CD4-positive, alpha-beta T cell treated with Interleukin-4 for 1 hour (primary cell): Measurements from ENCODE around the gene RAB17.
"Not testable (repeated sequence)": the region's sequence is repeated elsewhere in the genome, so short reads cannot be mapped to it uniquely, and the experiment has no call there.

ENCODE experiments used
- DNase-seq, 2 donors: peaks; one replicate each; pipeline ENCODE4 v3.0.0-alpha.2; 2020 to 2022

RAB17 gene

DNA sequence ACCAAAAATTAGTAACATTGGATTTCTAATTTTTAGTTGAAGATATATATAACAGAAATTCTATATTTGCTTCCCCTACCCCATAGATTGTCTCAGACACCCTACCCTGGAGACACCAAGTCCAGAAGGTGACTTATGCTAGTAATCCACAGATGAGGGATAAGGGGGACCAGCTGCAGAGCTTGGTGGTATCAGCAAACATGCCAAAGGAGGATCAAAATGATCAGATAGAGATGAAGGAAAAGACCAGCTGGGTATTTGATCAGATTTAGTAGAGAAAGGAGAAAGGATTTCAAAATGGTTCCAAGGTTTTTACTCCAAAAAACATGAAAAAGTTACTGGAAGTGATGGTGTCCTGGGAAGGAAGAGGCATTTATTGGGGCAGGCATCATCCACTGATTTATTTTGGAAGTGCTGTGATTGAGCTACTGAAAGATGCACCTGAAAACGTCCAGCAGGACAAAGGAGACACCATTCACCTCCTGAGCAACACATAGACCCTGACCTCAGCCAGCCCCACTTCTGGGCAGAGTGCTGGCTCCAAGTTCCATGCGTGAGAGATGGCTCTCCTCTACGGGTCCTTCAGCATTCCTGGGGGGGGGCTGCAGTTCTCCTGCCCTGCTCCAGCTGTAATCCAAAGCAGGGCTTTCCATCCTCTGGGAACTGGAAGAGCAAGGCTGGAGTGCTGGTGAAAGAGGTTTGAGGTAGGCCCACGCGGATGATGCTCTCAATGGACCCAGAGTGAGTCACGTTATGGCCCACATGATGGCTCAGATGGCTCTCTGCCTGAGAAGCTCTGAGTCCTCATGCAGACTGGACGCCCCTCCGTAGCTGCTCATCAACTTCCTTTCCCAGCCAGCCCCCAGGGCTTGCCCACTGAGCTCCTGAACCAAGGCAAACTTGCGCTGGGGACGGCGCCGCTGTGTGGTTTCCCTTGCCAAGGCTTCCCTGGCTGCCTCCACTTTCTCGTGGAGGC, 33.2 kb upstream of the RAB17 start:
- DNase-seq, result no peak

- no peak for DNase-seq
Observed at GRCh38 chr2:237618449-237618848, 27.9 kb upstream of the RAB17 start.

DNA sequence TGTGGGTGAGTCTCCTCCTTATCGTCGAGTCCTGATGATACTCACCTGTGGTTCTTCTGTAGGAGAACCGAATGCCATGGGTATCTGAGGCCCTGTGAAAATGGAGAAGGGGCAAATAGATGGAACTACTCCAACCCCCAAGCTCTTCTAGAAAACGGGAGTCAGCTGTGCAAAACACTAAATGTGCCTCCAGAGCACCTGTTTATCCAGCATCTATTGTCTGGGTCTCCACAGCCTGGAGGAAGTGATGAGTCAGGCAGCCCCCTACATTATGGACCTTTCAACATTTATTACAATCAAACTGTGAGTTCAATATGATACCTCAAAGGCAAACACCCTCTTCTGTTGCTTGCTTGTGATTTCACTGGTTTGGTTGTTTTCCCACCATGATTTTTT, 27.1 kb upstream of the RAB17 start:
- DNase-seq, result no peak

- no peak for DNase-seq
Observed at GRCh38 chr2:237616734-237617586, 26.4 kb upstream of the RAB17 start.

- no peak for DNase-seq
Observed at GRCh38 chr2:237616373-237616733, 25.8 kb upstream of the RAB17 start.

- no peak for DNase-seq
Observed at GRCh38 chr2:237615631-237616249, 25.2 kb upstream of the RAB17 start.

DNA sequence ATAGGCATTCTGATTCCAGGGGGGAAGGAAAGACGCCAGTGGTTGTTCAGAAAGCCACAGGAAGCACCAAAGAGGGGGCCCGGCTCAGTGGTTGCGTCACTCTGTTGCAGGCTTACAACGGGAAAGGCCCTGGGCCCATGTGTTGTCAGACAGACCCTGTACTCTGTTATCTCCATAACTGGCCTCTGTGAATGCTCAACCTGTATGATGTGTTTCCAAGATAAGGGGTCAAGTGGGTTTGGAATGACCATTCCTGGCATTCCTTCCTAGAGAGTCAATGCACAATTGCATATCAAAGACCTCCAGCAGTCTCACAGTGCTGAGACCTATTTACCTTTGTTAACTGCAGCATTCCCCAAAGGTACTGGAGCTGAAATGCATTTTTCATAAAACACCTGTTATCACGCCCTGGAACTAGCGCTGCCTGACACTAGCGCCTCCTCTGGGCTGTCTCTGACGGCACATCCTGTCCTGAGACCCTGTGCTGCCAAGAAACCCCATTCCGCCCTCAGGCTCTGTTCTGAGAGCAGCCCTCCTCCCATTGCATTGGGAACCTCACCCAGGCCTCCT, 23.7 kb upstream of the RAB17 start:
- no peak for DNase-seq

- no peak for DNase-seq
Observed at GRCh38 chr2:237613679-237614078, 23.1 kb upstream of the RAB17 start.

- no peak for DNase-seq
Observed at GRCh38 chr2:237612527-237613357, 22.2 kb upstream of the RAB17 start.

- DNase-seq, result not testable (repeated sequence)
Observed at GRCh38 chr2:237606522-237606921, 16.0 kb upstream of the RAB17 start.

GRCh38 chr2:237604960-237605359, 14.4 kb upstream of the RAB17 start:
- no peak for DNase-seq

DNA sequence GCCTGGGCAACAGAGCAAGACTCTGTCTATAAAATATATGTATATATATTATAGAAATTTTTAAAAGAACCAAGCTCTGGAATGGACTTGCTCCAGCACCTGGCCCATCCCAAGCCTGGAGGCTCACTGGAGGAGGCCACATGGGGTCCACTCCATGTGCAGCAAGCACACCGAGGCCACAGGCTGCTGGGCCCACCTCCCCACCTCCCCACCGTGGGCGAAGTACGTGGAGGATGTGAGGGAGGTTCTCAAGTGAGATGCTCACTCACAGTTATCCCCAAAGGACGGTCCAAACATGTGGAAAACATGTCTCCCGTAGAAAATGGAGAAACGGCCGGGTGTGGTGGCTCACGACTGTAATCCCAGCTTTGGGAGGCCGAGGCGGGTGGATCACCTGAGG, 13.9 kb upstream of the RAB17 start:
- DNase-seq, result no peak

GRCh38 chr2:237603718-237604362, 13.3 kb upstream of the RAB17 start:
- peak; percentile 84 to 90 for DNase-seq

GRCh38 chr2:237603049-237603717, 12.6 kb upstream of the RAB17 start:
- no peak for DNase-seq

GRCh38 chr2:237602409-237602808, 11.9 kb upstream of the RAB17 start:
- DNase-seq, result no peak

- no peak for DNase-seq
Observed at GRCh38 chr2:237601453-237602116, 11.1 kb upstream of the RAB17 start.

- no peak for DNase-seq
Observed at GRCh38 chr2:237600205-237600846, 9.8 kb upstream of the RAB17 start.

GRCh38 chr2:237599465-237600110, 9.1 kb upstream of the RAB17 start:
- no peak for DNase-seq
